ENCODE measurements around the gene IDUA.
A peak's percentile ranks its signal among the peaks of the same experiment; 100 is the strongest.

Gene IDUA

DNA sequence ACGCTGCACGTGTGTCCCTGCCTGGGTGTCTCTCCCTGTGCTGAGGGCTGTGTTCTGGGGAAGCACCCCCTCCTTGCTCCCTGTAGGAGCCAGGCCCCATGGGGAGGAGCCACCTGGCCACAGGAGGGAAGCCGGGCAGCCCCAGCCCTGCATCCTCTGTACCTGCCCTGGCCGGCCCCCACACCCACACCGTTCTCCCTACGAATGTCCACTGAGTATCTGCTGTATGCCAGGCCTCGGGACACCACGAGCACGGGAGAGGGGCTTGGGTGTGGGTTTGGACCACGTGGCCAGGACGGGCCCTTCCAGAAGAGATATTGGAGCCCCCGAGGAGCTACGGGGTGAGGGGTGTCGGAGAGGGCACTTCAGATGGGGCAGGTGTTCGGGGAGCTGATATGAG is 30.9 kb downstream of the IDUA start:
- no peak for DNase-seq

DNA sequence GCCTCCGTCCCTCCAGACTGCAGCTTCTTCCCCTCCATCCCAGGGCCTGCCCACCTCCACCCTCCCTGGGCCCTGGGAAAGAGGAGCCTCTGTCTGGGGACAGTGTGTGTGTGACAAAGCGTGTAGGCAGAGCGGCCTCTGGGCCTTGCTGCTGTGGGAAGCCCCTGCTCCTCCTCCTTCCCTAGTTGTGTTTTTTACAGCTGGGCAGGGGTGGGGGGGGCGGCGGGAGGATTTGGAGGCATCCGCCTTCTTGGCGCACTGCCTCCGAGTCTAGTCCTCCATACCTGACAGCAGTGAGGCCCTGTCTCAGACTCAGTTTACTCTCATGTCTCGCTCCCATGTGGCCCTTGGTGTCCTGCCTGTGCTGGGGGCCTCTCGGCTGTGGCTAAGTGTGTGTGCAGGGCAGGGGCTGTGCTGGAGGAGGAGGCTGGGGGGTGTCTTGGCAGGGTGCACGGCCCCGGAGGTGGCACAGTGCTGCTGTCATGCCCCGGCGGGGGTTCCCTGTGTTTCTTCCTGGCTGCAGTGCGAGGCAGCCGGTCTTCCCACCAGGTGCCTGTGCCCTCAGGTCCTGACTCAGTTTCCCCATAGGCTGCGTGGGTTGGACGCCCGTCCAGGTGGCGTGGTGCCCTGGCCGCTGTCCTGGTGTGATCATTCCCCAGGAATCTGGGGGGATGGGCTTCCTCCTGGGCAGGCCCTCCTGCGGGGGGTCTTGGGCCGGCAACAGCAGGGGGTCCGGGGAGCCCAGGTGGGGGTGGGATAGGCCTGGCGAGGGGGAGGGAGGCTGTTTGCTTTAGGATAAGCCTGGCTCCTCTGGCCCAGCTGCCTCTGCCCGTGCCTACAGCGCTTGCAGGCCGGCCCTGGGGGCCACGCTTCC is 31.5 kb downstream of the IDUA start:
- no peak for DNase-seq

DNA sequence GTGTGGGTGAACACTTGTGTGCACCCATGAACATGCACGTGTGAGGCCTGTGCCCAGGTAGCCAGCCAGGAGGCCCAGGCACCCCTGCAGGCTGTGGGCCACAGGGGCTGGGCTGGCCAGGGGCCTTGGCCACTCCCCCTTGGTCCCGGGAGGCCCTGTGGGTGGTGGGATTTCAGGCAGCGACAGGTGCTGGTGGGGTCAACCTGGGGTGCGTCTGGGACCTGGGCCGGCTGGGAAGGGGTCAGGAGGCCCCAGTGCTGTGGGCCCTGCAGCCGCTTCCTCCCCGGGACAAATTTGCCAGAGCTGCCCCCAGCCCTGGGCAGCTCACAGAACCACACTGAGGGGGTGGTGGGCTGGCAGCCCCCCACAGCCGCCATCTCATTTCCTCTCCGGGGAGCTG is 32.5 kb downstream of the IDUA start:
- no peak for DNase-seq

GRCh38 chr4:1019729-1020470 is 33.1 kb downstream of the IDUA start:
- no peak for DNase-seq

GRCh38 chr4:1021386-1022050 is 34.7 kb downstream of the IDUA start:
- no peak for DNase-seq

- no peak for DNase-seq
Measured at GRCh38 chr4:1022051-1022738, 35.4 kb downstream of the IDUA start.

GRCh38 chr4:1022739-1023066 is 35.9 kb downstream of the IDUA start:
- no peak for DNase-seq

- DNase-seq: no peak
Measured at GRCh38 chr4:1023075-1023640, 36.3 kb downstream of the IDUA start.

GRCh38 chr4:1023895-1024740 is 37.3 kb downstream of the IDUA start:
- DNase-seq: no peak

- no peak for DNase-seq
Measured at GRCh38 chr4:1024882-1025545, 38.2 kb downstream of the IDUA start.

- peak; percentile 23 for DNase-seq
Measured at GRCh38 chr4:1026115-1026514, 39.3 kb downstream of the IDUA start.

GRCh38 chr4:1027219-1027914 is 40.5 kb downstream of the IDUA start:
- DNase-seq: no peak

DNA sequence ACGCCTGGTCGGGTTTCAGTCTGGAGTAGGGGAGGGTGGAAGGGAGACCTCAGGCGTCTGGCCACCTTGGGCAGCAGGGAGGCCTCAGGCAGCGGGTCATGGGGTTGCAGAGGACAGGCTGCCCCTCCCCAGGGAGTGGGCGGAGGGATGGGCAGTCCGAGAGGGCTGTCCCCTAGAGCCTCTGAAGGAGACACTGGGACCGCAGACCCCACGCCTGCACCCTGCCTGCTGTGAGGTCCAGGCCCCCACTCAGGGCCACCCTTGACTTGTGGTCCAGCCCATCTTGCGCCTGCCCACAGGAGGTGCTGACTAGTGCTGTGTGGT is 41.0 kb downstream of the IDUA start:
- DNase-seq: no peak

DNA sequence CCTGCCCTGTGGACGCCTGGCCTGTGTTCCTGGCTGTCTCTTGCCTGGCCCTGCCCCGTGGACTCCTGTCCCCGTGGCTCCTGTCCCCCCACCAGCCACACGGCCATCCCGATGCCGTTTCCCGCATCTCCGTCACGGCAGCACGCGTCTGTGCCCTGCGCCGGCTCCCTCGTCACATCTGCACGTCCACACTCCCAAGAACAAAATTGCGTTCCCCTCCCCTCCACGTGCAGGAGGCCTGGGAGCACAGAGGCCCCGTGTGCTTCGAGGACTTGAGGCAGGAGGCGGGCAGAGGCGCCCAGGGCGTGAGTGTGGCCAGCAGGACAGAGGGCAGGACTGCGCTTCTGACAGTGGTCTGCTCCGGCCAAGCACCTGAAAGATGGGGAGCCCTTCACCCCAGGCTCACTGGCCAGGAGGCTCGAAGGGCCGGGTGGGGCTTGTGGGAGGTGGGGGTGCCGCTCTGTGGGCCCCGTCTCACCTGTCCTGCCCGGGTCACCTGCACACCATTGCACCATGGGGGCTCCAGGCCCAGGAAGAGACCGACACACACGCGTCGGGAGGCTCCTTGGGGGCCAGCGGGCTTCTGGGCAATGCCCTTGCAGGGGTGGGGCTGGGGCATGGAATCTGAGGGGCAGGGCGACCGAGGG is 41.9 kb downstream of the IDUA start:
- no peak for DNase-seq

DNA sequence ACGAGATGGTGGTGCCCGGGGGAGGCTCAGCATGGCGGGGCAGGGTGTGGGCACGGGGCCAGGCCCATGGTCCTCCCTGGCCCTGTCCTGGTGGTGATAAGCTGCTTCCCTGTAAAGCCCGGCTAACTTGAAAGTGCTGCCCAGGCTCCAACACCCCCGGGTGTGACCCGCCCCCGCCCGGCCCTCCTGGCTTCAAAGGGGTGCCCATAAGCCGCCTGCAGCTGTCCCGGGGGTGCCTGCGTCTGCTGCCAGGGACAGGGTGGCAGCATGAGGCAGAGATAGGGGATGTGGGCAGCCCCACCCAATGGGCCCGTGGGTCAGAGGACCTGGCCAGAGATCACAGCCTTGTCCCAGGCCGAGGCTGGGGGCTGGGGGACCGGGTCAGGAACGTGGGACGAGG is 42.7 kb downstream of the IDUA start:
- DNase-seq: no peak

DNA sequence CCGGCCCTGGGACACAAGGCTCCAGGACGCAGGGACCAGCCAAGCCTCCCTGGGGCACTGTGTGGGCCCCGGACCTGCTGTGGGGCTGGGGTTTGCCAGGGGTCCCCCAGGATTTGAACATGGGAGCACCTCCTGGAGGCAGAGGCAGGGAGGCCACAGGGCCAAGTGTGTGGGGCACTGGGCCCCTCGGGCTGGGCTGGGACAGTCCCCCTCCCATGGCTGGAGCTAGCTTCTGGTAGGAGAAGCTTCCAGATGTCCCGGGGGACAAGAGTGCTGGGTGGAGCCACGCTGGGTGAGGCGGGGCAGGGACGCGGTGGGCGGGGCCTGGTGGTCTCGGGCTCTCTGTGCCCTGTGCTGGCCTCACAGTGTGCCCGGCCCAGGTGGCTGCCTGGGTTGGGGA is 43.2 kb downstream of the IDUA start:
- DNase-seq: no peak

DNA sequence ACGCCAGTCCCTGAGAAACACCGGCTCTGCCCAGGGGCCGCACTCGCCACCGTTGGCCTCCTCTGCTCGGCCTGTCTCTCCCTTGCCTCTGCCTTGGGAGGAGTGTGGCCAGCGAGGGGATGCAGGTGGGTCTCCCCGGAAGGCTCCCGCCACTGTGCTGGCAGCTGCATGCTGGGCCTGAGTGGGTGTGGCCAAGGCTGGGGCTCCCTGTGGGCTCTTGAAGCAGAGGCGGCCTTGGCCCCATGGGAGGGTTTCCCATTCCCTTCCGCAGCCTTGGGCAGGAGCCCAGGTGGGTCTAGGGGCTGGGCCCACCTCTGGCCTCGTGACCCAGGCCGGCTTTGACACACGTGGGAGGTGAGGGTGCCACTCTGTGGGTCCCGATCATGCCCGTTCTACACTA is 43.7 kb downstream of the IDUA start:
- no peak for DNase-seq

GRCh38 chr4:1031346-1031745 is 44.5 kb downstream of the IDUA start:
- no peak for DNase-seq

GRCh38 chr4:1031956-1032795 is 45.3 kb downstream of the IDUA start:
- DNase-seq: no peak
